Retinal pigment epithelial cell (primary cell): ENCODE results near the gene CPEB1.
A peak's percentile ranks its signal among the peaks of the same experiment; 100 is the strongest.

ENCODE experiments used
- DNase-seq: peaks from one replicate; pipeline ENCODE4 v3.0.0-alpha.2; 2010; ENCODE audit warnings: low read depth
- H3K4me3 ChIP-seq: 2 replicates; pipeline ENCODE4 v1.5.1; 2011; ENCODE audit warnings: mild to moderate bottlenecking, low read length, control low read depth, moderate library complexity
- CTCF ChIP-seq: conservative IDR thresholded peaks from 2 replicates; pipeline ENCODE4 v1.5.1; 2011; ENCODE audit warnings: low read depth, low read length, control low read depth, inconsistent platforms

The CPEB1 gene

GRCh38 chr15:82647045-82647834 is at the start of gene CPEB1:
TSS of gene CPEB1 (minus strand) at chr15:82647363. CDS start at chr15:82628459, 18,904 bp downstream.
- no peak for TF ChIP-seq CTCF
- DNase-seq, result no peak
- H3K4me3 ChIP-seq, result peak within 1 kb of the TSS; percentile 32

GRCh38 chr15:82692171-82692570 is 45.0 kb upstream of the CPEB1 start:
- TF ChIP-seq CTCF, result no peak
- H3K4me3 ChIP-seq, result no peak overlapping the region
- DNase-seq, result no peak

GRCh38 chr15:82689147-82689546 is 42.0 kb upstream of the CPEB1 start:
- no peak for TF ChIP-seq CTCF

GRCh38 chr15:82688691-82689090 is 41.5 kb upstream of the CPEB1 start:
- TF ChIP-seq CTCF, result no peak
- H3K4me3 ChIP-seq, result no peak overlapping the region
- no peak for DNase-seq

More at GRCh38 chr15:82689147-82689546, 42.0 kb upstream of the CPEB1 start:
- no peak overlapping the region for H3K4me3 ChIP-seq
- DNase-seq, result no peak

- H3K4me3 ChIP-seq, result no peak overlapping the region
- no peak for TF ChIP-seq CTCF
- DNase-seq, result no peak
These were observed 34.2 kb upstream of the CPEB1 start for GRCh38 chr15:82681371-82681770.

GRCh38 chr15:82680200-82681102 is 33.3 kb upstream of the CPEB1 start:
- H3K4me3 ChIP-seq, result peak overlapping the region; percentile 47
- DNase-seq, result no peak

More at GRCh38 chr15:82680200-82681102, 33.3 kb upstream of the CPEB1 start:
- TF ChIP-seq CTCF, result no peak
